H9 (cell line): Measurements from ENCODE around the gene MYBBP1A. TPM values are rescaled to one million over a fixed set of nuclear protein-coding genes. Genes with fewer than 3 reads are reported as not detected.

ENCODE experiments used
- DNase-seq: peaks from one replicate; pipeline ENCODE4 v3.0.0-alpha.2; 2017
- H2AFZ ChIP-seq: one replicate; pipeline ENCODE4 v1.6.1; 2013; ENCODE audit warnings: mild to moderate bottlenecking, low read length, control low read depth, moderate library complexity
- H2AK5ac ChIP-seq: 2 replicates; pipeline ENCODE4 v1.6.1; 2013; ENCODE audit warnings: low read length, control low read depth, mixed read lengths; ENCODE audit not compliant: insufficient read length
- H2BK120ac ChIP-seq: one replicate; pipeline ENCODE4 v1.6.1; 2013; ENCODE audit warnings: low read depth, mild to moderate bottlenecking, low read length, control low read depth, inconsistent platforms; ENCODE audit not compliant: poor library complexity, severe bottlenecking
- H2BK12ac ChIP-seq: 2 replicates; pipeline ENCODE4 v1.6.1; 2013; ENCODE audit warnings: low read length, control low read depth, mixed read lengths, low read depth; ENCODE audit not compliant: insufficient read length
- H2BK15ac ChIP-seq: 2 replicates; pipeline ENCODE4 v1.6.1; 2013; ENCODE audit warnings: low read depth, low read length, control low read depth
- H2BK20ac ChIP-seq: one replicate; pipeline ENCODE4 v1.6.1; 2013; ENCODE audit warnings: low read depth, mild to moderate bottlenecking, low read length, control low read depth, inconsistent platforms; ENCODE audit not compliant: poor library complexity, severe bottlenecking
- H2BK5ac ChIP-seq: 2 replicates; pipeline ENCODE4 v1.6.1; 2013; ENCODE audit warnings: low read length, control low read depth, mixed read lengths; ENCODE audit not compliant: insufficient read length
- H3K14ac ChIP-seq: 2 replicates; pipeline ENCODE4 v1.6.1; 2013; ENCODE audit warnings: low read length, control low read depth; ENCODE audit not compliant: insufficient read depth
- H3K18ac ChIP-seq: 2 replicates; pipeline ENCODE4 v1.6.1; 2013; ENCODE audit warnings: low read depth, mild to moderate bottlenecking, mixed read lengths, low read length, control low read depth; ENCODE audit not compliant: insufficient read length
- H3K23ac ChIP-seq: 2 replicates; pipeline ENCODE4 v1.6.1; 2013; ENCODE audit warnings: low read length, control low read depth, mixed read lengths, low read depth; ENCODE audit not compliant: insufficient read length
- H3K23me2 ChIP-seq: 2 replicates; pipeline ENCODE4 v1.6.1; 2013; ENCODE audit warnings: low read depth, mild to moderate bottlenecking, mixed read lengths, low read length, control low read depth; ENCODE audit not compliant: insufficient read length, poor library complexity, severe bottlenecking
- H3K27ac ChIP-seq: 2 replicates; pipeline ENCODE4 v1.5.1; 2013; ENCODE audit warnings: low read length, control low read depth, mixed read lengths, low read depth; ENCODE audit not compliant: insufficient read length
- H3K27me3 ChIP-seq: 2 replicates; pipeline ENCODE4 v1.6.1; 2013; ENCODE audit warnings: low read length, control low read depth, inconsistent platforms; ENCODE audit not compliant: insufficient read depth
- H3K4ac ChIP-seq: 2 replicates; pipeline ENCODE4 v1.6.1; 2013; ENCODE audit warnings: low read depth, mild to moderate bottlenecking, control low read depth, inconsistent platforms, low read length, moderate library complexity
- H3K4me1 ChIP-seq: 2 replicates; pipeline ENCODE4 v1.6.1; 2013; ENCODE audit warnings: low read length, control low read depth, inconsistent platforms; ENCODE audit not compliant: insufficient read depth
- H3K4me2 ChIP-seq: 2 replicates; pipeline ENCODE4 v1.6.1; 2013; ENCODE audit warnings: low read length, control low read depth, mixed read lengths; ENCODE audit not compliant: insufficient read length, insufficient read depth
- H3K56ac ChIP-seq: 2 replicates; pipeline ENCODE4 v1.6.1; 2013; ENCODE audit warnings: low read depth, mild to moderate bottlenecking, mixed read lengths, low read length, control low read depth; ENCODE audit not compliant: insufficient read length
- H3K79me1 ChIP-seq: 2 replicates; pipeline ENCODE4 v1.6.1; 2013; ENCODE audit warnings: low read depth, mild to moderate bottlenecking, moderate library complexity, low read length, control low read depth, inconsistent platforms; ENCODE audit not compliant: insufficient read depth, poor library complexity, severe bottlenecking
- H3K79me2 ChIP-seq: 2 replicates; pipeline ENCODE4 v1.6.1; 2013; ENCODE audit warnings: low read length, control low read depth, inconsistent platforms; ENCODE audit not compliant: insufficient read depth
- H3K9ac ChIP-seq: 2 replicates; pipeline ENCODE4 v1.6.1; 2013; ENCODE audit warnings: low read length, control low read depth, mixed read lengths; ENCODE audit not compliant: insufficient read length; ENCODE audit errors: extremely low read depth
- H3K9me3 ChIP-seq: one replicate; pipeline ENCODE4 v1.6.1; 2013; ENCODE audit warnings: low read depth, low read length, inconsistent platforms; ENCODE audit not compliant: control insufficient read depth
- H3T11ph ChIP-seq: one replicate; pipeline ENCODE4 v1.6.1; 2013; ENCODE audit warnings: mild to moderate bottlenecking, low read length, control low read depth, inconsistent platforms
- H4K20me1 ChIP-seq: one replicate; pipeline ENCODE4 v1.6.1; 2013; ENCODE audit not compliant: control insufficient read depth, insufficient read length, insufficient read depth
- H4K5ac ChIP-seq: 2 replicates; pipeline ENCODE4 v1.6.1; 2013; ENCODE audit warnings: low read depth, mild to moderate bottlenecking, mixed read lengths, low read length, control low read depth; ENCODE audit not compliant: insufficient read length
- H4K8ac ChIP-seq: replicated peaks from 2 replicates; pipeline ENCODE4 v1.6.1; 2013; ENCODE audit warnings: low read length, control low read depth, mixed read lengths, low read depth; ENCODE audit not compliant: insufficient read length
- H4K91ac ChIP-seq: 2 replicates; pipeline ENCODE4 v1.6.1; 2013; ENCODE audit warnings: low read depth, mild to moderate bottlenecking, moderate library complexity, mixed read lengths, low read length, control low read depth; ENCODE audit not compliant: insufficient read length
- H3K27ac Mint-ChIP-seq, 3 experiments: 2 replicates in 2 of 3; 3 replicates in 1 of 3; pipeline ENCODE4 v1.8.0; 2020 to 2021; ENCODE audit warnings: mixed read lengths in 3 of 3, mild to moderate bottlenecking in 1 of 3, moderate library complexity in 1 of 3
- H3K27me3 Mint-ChIP-seq: 2 replicates; pipeline ENCODE4 v1.8.0; 2021; ENCODE audit warnings: low read depth, mild to moderate bottlenecking, moderate library complexity, mixed read lengths
- H3K36me3 Mint-ChIP-seq, 3 experiments: 2 replicates in 2 of 3; 3 replicates in 1 of 3; pipeline ENCODE4 v1.8.0; 2020 to 2021; ENCODE audit warnings: low read depth in 3 of 3, mixed read lengths in 3 of 3; ENCODE audit not compliant: insufficient read depth in 1 of 3
- H3K4me1 Mint-ChIP-seq, 2 experiments: 2 replicates each; pipeline ENCODE4 v1.8.0; 2020; ENCODE audit warnings: mixed read lengths in 2 of 2
- H3K4me3 Mint-ChIP-seq, 2 experiments: 2 replicates in 1 of 2; 3 replicates in 1 of 2; pipeline ENCODE4 v1.8.0; 2020 to 2021; ENCODE audit warnings: mild to moderate bottlenecking in 2 of 2, mixed read lengths in 2 of 2, moderate library complexity in 1 of 2
- H3K9me3 Mint-ChIP-seq, 2 experiments: 2 replicates in 1 of 2; 3 replicates in 1 of 2; pipeline ENCODE4 v1.8.0; 2020; ENCODE audit warnings: mild to moderate bottlenecking in 2 of 2, mixed read lengths in 2 of 2, moderate library complexity in 1 of 2
- CTCF ChIP-seq: fragments of 200-600 bp; sonication (generic); conservative IDR thresholded peaks from 3 replicates; pipeline ENCODE4 v1.8.0; 2021; ENCODE audit warnings: antibody characterized with exemption, mild to moderate bottlenecking
- WGBS: extraction: QIAGEN DNeasy Blood & Tissue Kit; methylation state at CpG from one replicate; pipeline ENCODE4 v1.1.7; 2013; ENCODE audit warnings: missing lambda C conversion rate, low lambda C conversion rate, mixed read lengths; ENCODE audit not compliant: insufficient read length; ENCODE audit errors: extremely low coverage; 5-methylcytosine and 5-hydroxymethylcytosine counted together
- total RNA-seq: library from RNA; stranded (reverse); gene quantifications from 2 replicates; pipeline ENCODE4 v1.2.1, GENCODE V29; 2021

Gene MYBBP1A
- total RNA-seq, 1 experiment from 2014 or later = 181 TPM

- H3K18ac ChIP-seq = no peak overlapping the region
- H2AK5ac ChIP-seq = no peak overlapping the region
- no peak overlapping the region for H4K91ac ChIP-seq
- no peak overlapping the region for H3K4me3 Mint-ChIP-seq
- H3K9me3 ChIP-seq = no peaks in the 10 kb centered on the region
- no peak overlapping the region for H4K5ac ChIP-seq
- DNase-seq = no peak
- no peak overlapping the region for H2BK5ac ChIP-seq
- no peak overlapping the region for H2AFZ ChIP-seq
- no peak overlapping the region for H3K14ac ChIP-seq
- H2BK20ac ChIP-seq = no peak overlapping the region
- no peak overlapping the region for H3K9ac ChIP-seq
- peaks cover 16% of the 10 kb centered on the region for H3K27me3 ChIP-seq
- H3K79me1 ChIP-seq = no peaks in the 10 kb centered on the region
- peaks cover 52% of the 10 kb centered on the region for H3K27me3 Mint-ChIP-seq
- H3K36me3 Mint-ChIP-seq = no peaks in the 10 kb centered on the region
- H3K4ac ChIP-seq = no peak overlapping the region
- no peak overlapping the region for H3K56ac ChIP-seq
- H3T11ph ChIP-seq = no peak overlapping the region
- H2BK120ac ChIP-seq = no peak overlapping the region
- no peak overlapping the region for H2BK15ac ChIP-seq
- peaks cover 11% of the 10 kb centered on the region for H3K23me2 ChIP-seq
- H3K4me1 Mint-ChIP-seq = peaks cover 21 to 29% of the 10 kb centered on the region in 2 experiments
- no peak overlapping the region for H3K27ac ChIP-seq
- H3K27ac Mint-ChIP-seq = no peak overlapping the region
- no peaks in the 10 kb centered on the region; a peak in 1 of 5 replicates for H3K9me3 Mint-ChIP-seq
- no CpG with 5 or more reads among the region's 4 CpGs for WGBS
- no peaks in the 10 kb centered on the region for H3K4me1 ChIP-seq
- H3K23ac ChIP-seq = no peak overlapping the region
- no peak overlapping the region for H4K8ac ChIP-seq
- TF ChIP-seq CTCF = no peak
- no peak overlapping the region for H2BK12ac ChIP-seq
- no peak overlapping the region for H3K4me2 ChIP-seq
- no peaks in the 10 kb centered on the region for H4K20me1 ChIP-seq
- H3K79me2 ChIP-seq = no peaks in the 10 kb centered on the region
Measured at GRCh38 chr17:4503283-4504025, 51.7 kb downstream of the MYBBP1A start.
